Fibroblast of upper back skin (primary cell): ENCODE results near the gene C1QTNF9.
"Not testable (repeated sequence)": the region's sequence is repeated elsewhere in the genome, so short reads cannot be mapped to it uniquely, and the experiment has no call there.

Experiments used
- DNase-seq: peaks from one replicate; pipeline ENCODE4 v3.0.0-alpha.2; 2013

The C1QTNF9 gene

GRCh38 chr13:24365191-24365590 lies 55.8 kb downstream of the C1QTNF9 start:
- DNase-seq, result no peak

DNA sequence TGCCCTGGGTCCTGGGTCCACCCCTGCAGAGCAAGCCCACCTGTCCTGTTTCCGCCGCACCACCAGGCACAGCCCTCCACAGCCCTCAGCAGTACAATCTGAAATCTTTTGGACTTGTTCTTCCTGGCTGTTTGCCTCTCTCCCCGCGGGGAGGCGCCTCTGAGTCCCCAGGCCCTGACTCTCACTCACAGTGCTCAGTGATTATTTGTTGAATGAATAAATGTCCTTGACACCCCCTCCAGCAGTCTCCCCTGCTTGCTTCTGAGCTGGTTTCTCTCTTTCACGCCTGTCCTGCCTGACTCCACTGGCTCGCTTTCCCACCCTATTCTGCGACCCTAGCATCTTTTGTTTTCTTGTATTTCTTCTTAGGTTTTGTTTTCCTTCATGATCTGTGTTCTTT lies 56.9 kb downstream of the C1QTNF9 start:
- DNase-seq, result not testable (repeated sequence)

- not testable (repeated sequence) for DNase-seq
Measured at GRCh38 chr13:24371273-24371672, 61.9 kb downstream of the C1QTNF9 start.
